Measurements from ENCODE around the gene HOXA2.

HOXA2 gene

GRCh38 chr7:27111042-27111750, 8.7 kb upstream of the HOXA2 start:
- no peak for DNase-seq

- no peak for DNase-seq
These were observed 7.9 kb upstream of the HOXA2 start for GRCh38 chr7:27110186-27111031.

- no peak for DNase-seq
These were observed 7.1 kb upstream of the HOXA2 start for GRCh38 chr7:27109466-27110185.

GRCh38 chr7:27108390-27109127, 6.1 kb upstream of the HOXA2 start:
- no peak for DNase-seq

- DNase-seq: no peak
These were observed 5.2 kb upstream of the HOXA2 start for GRCh38 chr7:27107391-27108381.

- no peak for DNase-seq
These were observed 4.4 kb upstream of the HOXA2 start for GRCh38 chr7:27106901-27107240.

GRCh38 chr7:27106181-27106900, 3.9 kb upstream of the HOXA2 start:
- DNase-seq: no peak

GRCh38 chr7:27105301-27106031, 3.0 kb upstream of the HOXA2 start:
- no peak for DNase-seq

GRCh38 chr7:27104341-27105058, 2.0 kb upstream of the HOXA2 start:
- no peak for DNase-seq

GRCh38 chr7:27103489-27104226, 1.2 kb upstream of the HOXA2 start:
- no peak for DNase-seq

GRCh38 chr7:27101957-27102580, 414 bp downstream of the HOXA2 start:
- no peak for DNase-seq

GRCh38 chr7:27101171-27101956, 1.1 kb downstream of the HOXA2 start:
- DNase-seq: no peak

GRCh38 chr7:27100694-27101170, 1.8 kb downstream of the HOXA2 start:
- DNase-seq: no peak

- no peak for DNase-seq
These were observed 2.8 kb downstream of the HOXA2 start for GRCh38 chr7:27099453-27100370.

- no peak for DNase-seq
These were observed 3.7 kb downstream of the HOXA2 start for GRCh38 chr7:27098578-27099451.

Measured in activated naive CD4-positive, alpha-beta T cell (primary cell).